HUES48 (cell line): Measurements from ENCODE around the gene TTC23.
"Not testable (repeated sequence)": the region's sequence is repeated elsewhere in the genome, so short reads cannot be mapped to it uniquely, and the experiment has no call there.

ENCODE experiments used
- H3K27ac ChIP-seq: one replicate; pipeline ENCODE4 v1.7.0; 2013; ENCODE audit warnings: low read depth, low read length, inconsistent platforms
- H3K27me3 ChIP-seq: 2 replicates; pipeline ENCODE4 v1.6.1; 2013; ENCODE audit warnings: mild to moderate bottlenecking, low read length; ENCODE audit not compliant: control insufficient read depth, insufficient read depth
- H3K36me3 ChIP-seq: 2 replicates; pipeline ENCODE4 v1.6.1; 2013; ENCODE audit warnings: low read length; ENCODE audit not compliant: control insufficient read depth, insufficient read depth
- H3K4me1 ChIP-seq: 2 replicates; pipeline ENCODE4 v1.6.1; 2013; ENCODE audit warnings: mild to moderate bottlenecking, low read length; ENCODE audit not compliant: control insufficient read depth, insufficient read depth
- H3K4me3 ChIP-seq: 2 replicates; pipeline ENCODE4 v1.5.1; 2013; ENCODE audit warnings: mild to moderate bottlenecking, low read depth, low read length
- H3K9ac ChIP-seq: 2 replicates; pipeline ENCODE4 v1.6.1; 2013; ENCODE audit warnings: mild to moderate bottlenecking, low read depth, low read length, moderate library complexity
- H3K9me3 ChIP-seq: 2 replicates; pipeline ENCODE4 v1.6.1; 2013; ENCODE audit warnings: low read length; ENCODE audit not compliant: control insufficient read depth, insufficient read depth

TTC23 gene

DNA sequence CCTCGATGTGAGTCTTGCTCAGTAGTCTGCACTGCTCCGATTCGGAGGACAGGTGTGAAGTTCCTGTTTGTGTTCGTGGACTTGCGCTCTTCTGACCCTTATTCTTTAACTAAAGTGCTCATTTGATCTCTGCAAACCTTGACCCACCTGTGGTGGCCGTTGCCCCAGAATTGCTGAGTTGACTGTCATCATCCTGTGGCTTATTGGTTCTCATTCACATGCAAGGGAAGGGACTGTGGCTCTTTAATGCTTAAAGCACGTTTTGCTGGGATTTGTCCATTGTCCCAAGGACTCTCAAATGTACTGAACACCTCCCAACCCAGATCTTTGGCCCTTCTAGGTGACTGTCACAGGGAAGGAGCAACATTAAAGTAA is 131.1 kb downstream of the TTC23 start:
- H3K9ac ChIP-seq: no peak overlapping the region
- H3K27ac ChIP-seq: no peak overlapping the region
- peaks cover under 1% of the 10 kb centered on the region; the same call in 1 of the 2 replicates for H3K4me1 ChIP-seq
- H3K9me3 ChIP-seq: no peaks in the 10 kb centered on the region
- H3K4me3 ChIP-seq: no peak overlapping the region
- H3K36me3 ChIP-seq: no peaks in the 10 kb centered on the region
- H3K27me3 ChIP-seq: no peaks in the 10 kb centered on the region

DNA sequence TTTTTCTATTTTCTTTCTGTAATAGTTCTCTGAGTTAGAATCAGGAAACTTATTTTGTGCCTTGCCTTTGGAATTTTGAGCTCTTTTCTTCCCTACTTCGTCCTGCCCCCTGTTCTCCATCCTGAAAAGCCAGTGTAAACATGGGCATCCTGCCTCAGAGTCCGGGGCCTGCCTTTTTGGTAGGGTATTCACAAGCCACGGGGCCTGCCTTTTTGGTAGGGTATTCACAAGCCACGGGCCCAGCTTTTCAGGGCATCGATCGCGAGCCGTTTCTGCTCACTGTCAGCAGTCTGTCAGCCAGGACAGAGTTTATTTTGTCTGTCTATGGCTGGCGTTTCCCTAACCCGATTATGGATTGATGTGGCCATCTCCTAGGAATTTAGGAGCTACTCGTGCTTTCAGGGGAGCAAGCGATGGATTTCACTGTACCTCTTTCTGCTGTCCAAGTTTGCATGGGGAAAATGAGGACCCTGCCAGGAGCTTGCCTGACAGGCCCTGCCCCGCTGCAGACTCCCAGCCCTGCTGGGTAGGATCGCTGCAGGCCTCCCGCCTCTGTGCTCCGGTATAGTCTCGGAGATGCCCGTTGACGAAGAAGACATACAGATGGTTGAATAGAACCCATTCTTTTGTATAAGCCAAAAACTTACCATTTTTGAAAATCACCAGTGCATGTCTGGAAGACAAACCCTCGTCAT is 131.7 kb downstream of the TTC23 start:
- H3K9me3 ChIP-seq: no peaks in the 10 kb centered on the region
- no peak overlapping the region for H3K9ac ChIP-seq
- H3K27me3 ChIP-seq: no peaks in the 10 kb centered on the region
- no peaks in the 10 kb centered on the region for H3K4me1 ChIP-seq
- no peak overlapping the region for H3K4me3 ChIP-seq
- H3K36me3 ChIP-seq: no peaks in the 10 kb centered on the region
- no peak overlapping the region for H3K27ac ChIP-seq

DNA sequence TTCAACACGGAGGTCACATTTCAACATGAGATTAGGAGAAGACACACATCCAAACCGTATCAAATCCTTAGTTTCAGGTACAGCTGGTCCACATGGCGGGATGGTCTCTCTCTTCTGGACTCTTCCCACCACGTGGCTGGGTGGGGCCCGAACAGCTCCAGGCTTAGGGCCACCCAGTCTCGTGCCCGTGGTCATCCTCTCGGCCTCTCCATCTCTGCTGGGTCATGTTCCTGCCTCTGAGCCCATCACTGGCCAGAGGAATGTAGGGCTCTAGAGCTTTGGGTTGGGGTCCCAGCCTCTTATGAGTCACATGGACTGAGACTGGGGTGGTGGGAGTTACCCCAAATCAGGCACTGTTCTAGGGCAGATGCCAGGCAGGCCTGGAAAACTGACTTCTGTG is 132.3 kb downstream of the TTC23 start:
- no peaks in the 10 kb centered on the region for H3K36me3 ChIP-seq

DNA sequence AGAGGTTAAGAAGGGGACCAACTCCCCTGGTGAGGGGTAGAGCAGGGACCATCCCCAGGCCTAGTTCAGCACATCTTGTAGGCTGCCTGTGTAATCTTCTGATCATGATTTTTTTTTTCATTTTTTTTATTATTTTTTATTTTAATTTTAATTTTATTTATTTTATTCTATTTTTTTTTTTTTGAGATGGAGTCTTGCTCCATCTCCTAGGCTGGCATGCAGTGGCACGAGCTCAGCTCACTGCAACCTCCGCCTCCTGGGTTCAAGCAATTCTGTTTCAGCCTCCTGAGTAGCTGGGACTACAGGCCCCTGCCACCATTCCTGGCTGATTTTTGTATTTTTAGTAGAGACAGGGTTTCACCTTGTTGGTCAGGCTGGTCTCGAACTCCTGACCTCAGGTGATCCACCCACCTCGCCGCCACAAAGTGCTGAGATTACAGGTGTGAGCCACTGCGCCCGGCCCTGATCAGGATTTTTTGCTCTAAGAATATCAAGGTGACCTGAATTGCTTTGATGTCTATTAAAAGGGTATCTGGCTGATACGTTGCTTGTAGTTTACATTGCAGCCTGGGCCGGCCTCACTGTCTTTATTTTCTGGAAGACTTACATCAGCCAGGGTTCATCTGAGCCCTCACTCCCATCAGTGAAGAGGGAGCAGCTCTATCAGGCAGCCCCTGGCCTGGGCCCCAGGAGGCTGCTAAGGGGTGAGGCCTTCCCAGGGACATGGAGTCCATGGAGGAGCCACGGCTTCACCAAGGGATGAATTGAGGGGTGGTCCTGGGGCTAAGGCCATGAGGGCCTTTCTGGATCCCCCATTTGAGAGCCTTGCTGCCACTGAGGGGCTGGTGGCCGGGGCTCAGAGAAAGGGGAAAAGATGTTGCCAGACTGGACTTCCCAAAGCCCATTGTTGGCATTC is 133.8 kb downstream of the TTC23 start:
- no peaks in the 10 kb centered on the region for H3K4me1 ChIP-seq
- no peak overlapping the region for H3K27ac ChIP-seq
- no peaks in the 10 kb centered on the region for H3K9me3 ChIP-seq
- no peak overlapping the region for H3K4me3 ChIP-seq
- H3K9ac ChIP-seq: no peak overlapping the region
- no peaks in the 10 kb centered on the region for H3K27me3 ChIP-seq
- no peaks in the 10 kb centered on the region for H3K36me3 ChIP-seq

More for the DNA sequence above, 132.3 kb downstream of the TTC23 start:
- Histone ChIP-seq H3K27me3 (no peaks in the 10 kb centered on the region), H3K9ac (no peak overlapping the region), H3K9me3 (no peaks in the 10 kb centered on the region), H3K4me1 (no peaks in the 10 kb centered on the region), H3K27ac (no peak overlapping the region), H3K4me3 (no peak overlapping the region)

DNA sequence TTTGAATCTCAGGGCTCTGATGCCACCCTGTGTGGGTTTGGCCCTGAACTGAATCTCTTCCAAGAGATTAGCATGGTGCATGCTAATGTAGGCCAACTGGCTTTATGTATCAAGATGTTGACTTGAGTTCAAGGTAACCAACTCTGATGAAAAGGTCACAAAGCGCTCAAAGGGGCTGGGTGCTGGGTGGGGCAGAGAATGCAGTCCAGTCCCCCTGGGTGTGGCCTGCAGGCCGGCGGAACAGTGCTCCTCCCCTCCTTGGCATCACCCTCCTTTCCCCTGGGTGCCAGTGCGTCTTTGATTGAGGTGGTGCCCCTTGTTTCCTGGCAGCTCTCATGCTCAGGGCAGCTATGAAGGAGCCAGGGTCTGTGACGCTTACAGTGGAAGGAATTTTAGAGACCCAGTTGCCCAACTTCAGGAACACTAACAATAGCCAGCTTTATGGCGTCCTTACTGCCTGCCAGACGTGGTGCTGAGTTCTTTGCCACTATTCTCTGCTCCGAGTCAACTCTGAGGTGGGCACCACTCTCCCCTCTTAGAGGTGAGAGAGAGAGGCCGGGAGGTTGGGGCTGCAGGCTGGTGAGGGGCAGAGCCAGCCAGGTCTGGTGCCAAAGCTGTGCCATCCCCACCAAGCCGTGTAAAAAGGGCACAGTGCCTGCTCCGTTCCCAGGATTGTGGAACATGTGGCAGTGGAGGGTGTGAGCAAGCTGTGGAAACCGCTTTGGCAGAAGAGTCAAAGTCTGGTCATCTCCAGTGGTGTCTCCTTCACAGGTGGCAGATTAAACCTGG is 134.7 kb downstream of the TTC23 start:
- H3K4me3 ChIP-seq: no peak overlapping the region
- no peaks in the 10 kb centered on the region for H3K9me3 ChIP-seq
- no peaks in the 10 kb centered on the region for H3K36me3 ChIP-seq
- H3K4me1 ChIP-seq: no peaks in the 10 kb centered on the region
- no peak overlapping the region for H3K27ac ChIP-seq
- H3K27me3 ChIP-seq: no peaks in the 10 kb centered on the region
- H3K9ac ChIP-seq: no peak overlapping the region

DNA sequence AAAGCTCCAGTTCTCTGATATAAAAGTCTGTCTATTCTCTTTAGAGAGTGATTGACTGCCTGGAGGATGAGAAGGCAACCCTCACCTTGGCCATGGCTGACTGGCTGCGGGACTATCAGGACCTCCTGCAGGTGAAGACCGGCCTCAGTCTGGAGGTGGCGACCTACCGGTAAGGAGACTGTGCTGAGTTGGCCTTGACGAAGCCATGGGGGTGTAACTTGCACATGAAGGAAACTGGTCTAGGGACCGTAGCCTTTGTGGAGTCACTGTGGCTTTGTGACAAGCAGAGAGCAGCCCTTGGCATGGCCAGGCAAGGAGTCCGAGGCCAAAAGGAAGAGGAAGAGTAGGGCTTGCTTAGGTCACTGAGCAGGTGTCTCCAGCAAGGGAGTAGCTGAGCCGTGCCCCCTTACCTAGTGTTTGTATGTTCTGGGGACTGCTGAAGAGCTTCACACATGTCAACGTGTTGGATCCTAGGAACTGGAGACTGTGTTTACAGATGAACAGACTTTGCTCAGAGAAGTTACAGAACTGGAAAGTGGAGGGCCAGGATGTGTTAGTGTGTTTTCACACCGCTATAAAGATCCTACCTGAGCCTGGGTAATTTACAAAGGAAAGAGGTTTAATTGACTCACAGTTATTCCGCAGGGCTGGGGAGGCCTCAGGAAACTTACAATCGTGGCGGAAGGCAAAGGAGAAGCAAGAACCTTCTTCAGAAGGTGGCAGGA is 135.7 kb downstream of the TTC23 start:
- Histone ChIP-seq H3K36me3 (no peaks in the 10 kb centered on the region), H3K4me3 (no peak overlapping the region), H3K9ac (no peak overlapping the region), H3K27me3 (no peaks in the 10 kb centered on the region), H3K9me3 (no peaks in the 10 kb centered on the region), H3K4me1 (no peaks in the 10 kb centered on the region), H3K27ac (no peak overlapping the region)

DNA sequence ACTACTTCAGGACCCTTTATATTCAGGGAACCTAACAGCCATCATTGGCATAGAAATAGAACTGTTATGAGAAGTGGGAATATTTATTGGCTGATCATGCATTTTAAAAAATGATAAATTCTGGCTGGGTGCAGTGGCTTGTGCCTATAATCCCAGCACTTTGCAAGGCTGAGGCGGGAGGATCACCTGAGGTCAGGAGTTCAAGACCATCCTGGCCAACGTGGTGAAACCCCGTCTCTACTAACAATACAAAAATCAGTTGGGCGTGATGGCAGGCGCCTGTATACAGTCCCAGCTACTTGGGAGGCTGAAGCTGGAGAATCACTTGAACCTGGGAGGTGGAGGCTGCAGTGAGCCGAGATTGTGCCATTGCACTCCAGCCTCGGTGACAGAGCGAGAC is 137.7 kb downstream of the TTC23 start:
- not testable (repeated sequence) for H3K36me3 ChIP-seq, H3K4me3 ChIP-seq, H3K9ac ChIP-seq, H3K27ac ChIP-seq, H3K9me3 ChIP-seq, H3K4me1 ChIP-seq
- peaks cover 10% of the 10 kb centered on the region for H3K27me3 ChIP-seq

DNA sequence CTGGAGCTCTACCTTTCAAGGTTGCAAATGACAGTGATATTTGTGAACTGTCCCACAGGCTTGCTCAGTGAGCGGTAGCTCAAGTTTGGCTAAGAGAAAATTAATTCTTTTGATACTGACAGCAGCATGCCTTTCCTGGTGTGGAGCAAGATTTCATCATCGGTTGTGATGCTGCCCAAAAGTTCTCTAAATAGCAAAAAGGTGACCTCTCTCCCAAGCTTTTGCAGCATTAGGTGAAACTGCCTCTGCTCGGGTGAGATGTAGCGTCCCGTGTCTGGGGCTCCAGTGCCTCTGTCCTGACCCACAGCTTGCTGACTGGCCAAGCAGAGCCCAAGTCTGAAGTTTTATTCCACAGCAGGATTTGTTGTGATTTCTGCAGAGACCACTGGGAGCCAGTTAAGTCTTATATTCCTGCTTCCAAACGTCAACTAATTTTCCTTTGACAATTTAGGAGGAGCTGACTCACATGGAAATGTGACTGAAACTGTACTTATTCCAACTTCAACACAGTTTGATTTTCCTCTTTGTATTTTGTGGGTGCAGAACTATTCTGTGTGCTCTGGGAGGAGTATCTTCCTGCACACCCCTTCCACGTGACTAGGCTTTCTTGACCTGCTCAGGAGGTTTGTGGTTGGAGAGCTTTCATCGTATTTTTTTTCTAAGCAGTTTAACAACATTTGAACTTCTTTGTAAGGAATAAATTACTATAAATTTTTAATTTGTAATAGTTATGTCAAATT is 138.6 kb downstream of the TTC23 start:
- Histone ChIP-seq H3K27me3 (peaks cover 19% of the 10 kb centered on the region), H3K27ac (no peak overlapping the region), H3K4me1 (no peaks in the 10 kb centered on the region), H3K9me3 (no peaks in the 10 kb centered on the region), H3K36me3 (no peaks in the 10 kb centered on the region), H3K9ac (no peak overlapping the region), H3K4me3 (no peak overlapping the region)

DNA sequence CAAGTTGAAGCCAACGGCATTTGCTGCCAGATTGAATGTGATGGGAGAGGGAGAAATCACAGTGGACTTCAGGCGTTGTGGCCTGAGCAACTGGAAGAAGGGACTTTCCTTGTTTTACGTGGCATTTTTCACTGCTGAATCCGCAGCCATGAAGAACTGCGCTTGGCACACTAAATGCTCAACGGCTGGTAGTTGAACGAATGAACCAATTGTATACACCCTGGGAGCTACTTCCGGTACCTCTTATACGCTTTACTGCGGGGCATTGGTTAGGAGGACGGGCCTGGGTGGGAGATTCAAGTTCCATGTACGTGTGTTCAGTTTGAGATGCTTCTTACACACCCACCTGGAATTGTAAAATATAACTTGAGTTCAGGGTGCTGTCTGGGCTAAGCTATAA is 139.3 kb downstream of the TTC23 start:
- Histone ChIP-seq H3K27ac (no peak overlapping the region), H3K4me3 (no peak overlapping the region), H3K9ac (no peak overlapping the region), H3K9me3 (no peaks in the 10 kb centered on the region), H3K36me3 (no peaks in the 10 kb centered on the region), H3K4me1 (no peaks in the 10 kb centered on the region), H3K27me3 (peaks cover 25% of the 10 kb centered on the region)

DNA sequence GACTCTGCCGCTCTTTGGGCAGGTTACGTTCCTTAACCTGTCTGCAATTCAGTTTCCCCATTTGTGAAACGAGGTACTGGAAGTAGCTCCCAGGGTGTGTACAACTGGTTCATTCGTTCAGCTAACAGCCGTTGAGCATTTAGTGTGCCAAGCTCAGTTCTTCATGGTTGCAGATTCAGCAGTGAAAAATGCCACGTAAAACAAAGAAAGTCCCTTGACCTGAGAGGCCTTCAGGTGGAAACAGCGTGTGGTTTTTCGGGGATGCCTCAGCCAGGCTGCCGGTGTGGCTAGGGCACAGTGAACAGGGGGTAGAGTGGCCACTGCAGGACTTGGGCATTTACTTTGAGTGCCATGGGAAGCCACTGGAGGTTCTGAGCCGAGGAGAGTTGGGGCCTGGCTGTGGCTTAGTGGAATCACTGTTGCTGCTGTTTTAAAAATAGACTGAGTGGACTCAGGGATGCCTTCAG is 139.8 kb downstream of the TTC23 start:
- Histone ChIP-seq H3K27me3 (peaks cover 28% of the 10 kb centered on the region), H3K27ac (no peak overlapping the region), H3K9ac (no peak overlapping the region), H3K4me1 (no peaks in the 10 kb centered on the region), H3K9me3 (no peaks in the 10 kb centered on the region), H3K4me3 (no peak overlapping the region), H3K36me3 (no peaks in the 10 kb centered on the region)
